Measurements from ENCODE around the gene NAPB.
"Not testable (repeated sequence)": the region's sequence is repeated elsewhere in the genome, so short reads cannot be mapped to it uniquely, and the experiment has no call there.

Gene NAPB

DNA sequence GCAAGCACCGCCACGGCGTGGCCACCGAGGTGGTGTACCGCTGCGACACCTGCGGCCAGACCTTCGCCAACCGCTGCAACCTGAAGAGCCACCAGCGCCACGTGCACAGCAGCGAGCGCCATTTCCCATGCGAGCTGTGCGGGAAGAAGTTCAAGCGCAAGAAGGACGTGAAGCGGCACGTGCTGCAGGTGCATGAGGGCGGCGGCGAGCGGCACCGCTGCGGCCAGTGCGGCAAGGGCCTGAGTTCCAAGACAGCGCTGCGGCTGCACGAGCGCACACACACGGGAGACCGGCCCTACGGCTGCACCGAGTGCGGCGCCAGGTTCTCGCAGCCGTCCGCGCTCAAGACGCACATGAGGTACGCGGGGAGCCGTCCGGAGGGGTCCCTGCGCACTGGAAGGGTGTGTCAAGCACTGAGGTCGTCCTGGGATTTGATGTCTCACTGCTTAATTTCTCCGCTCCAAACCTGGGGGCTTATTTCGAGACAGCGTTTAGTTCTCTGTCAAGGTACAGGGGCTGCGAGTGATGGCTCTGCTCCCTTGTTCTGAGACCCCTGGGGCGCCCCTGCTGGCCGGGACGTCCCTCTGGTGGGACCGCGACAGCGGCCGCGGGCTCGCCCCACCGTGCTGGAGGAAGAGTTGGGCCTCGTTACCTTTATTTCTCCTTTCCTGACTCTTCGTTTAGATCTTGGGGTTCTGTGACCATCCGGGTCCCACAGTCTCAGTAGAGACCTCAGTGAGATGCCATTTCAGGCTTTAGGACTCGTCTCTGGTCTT lies 55.7 kb downstream of the NAPB start:
- DNase-seq: no peak

DNA sequence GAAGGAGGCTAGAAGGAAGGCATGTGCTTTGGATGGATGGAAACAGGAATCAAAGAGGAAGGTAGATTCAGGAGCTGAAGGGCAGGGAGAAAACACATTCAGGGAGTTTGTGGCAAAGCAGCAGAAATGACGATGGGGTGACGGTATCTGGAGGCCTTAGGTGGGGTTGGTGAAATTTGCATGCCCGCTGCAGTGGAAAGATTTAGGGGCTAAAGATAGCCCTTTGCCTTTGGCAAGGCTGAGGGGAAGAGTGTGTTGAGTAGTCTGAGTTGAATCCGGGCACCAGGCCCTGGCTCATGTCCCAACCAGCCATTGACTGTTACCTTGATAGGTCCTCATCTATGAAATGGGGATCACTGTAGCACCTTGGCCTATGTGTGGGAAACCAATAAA lies 58.0 kb downstream of the NAPB start:
- no peak for DNase-seq

DNA sequence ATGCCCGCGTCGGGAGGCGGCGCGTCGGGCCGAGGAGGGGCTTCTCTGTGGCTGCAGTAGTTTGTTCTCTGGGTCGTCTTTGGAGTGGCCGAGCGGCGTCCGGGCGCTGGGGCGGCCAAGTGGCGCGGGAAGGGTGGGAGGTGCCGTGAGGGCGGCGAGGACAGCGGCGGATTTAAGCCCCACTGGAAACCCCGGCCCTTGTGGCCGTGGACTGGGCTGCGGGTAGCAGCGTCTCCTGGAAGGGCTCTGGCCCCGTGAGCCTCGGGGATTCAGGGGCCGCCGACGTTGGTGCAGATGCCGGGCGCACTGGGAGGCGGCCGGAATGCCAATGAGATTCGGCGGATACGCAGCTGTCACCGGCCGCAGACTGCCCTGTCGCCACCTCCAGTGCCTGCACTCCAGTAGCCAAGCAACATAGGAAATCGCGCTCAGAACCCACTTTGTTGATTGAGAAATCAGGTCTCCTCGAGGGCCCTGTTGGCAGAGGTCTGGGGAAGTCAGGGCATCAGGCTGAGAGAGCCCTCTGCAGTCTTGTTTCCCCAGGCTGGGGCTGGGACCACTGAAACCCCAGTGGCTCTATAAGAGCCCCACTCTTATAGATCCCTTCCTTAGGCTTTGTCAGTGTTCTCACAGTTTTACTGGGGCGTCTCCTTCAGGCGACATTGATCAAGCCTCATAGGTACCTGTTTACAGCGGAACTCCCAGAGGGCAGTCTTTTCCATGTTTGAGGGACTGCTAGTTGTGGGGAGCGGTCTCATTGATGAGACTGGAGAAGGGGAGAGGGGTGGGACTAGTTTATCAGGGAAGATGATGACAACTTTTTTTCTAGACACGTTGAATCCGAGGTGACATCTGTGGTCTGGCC lies 58.7 kb downstream of the NAPB start:
- DNase-seq: peak in 1 of 2 experiments; percentile 46

DNA sequence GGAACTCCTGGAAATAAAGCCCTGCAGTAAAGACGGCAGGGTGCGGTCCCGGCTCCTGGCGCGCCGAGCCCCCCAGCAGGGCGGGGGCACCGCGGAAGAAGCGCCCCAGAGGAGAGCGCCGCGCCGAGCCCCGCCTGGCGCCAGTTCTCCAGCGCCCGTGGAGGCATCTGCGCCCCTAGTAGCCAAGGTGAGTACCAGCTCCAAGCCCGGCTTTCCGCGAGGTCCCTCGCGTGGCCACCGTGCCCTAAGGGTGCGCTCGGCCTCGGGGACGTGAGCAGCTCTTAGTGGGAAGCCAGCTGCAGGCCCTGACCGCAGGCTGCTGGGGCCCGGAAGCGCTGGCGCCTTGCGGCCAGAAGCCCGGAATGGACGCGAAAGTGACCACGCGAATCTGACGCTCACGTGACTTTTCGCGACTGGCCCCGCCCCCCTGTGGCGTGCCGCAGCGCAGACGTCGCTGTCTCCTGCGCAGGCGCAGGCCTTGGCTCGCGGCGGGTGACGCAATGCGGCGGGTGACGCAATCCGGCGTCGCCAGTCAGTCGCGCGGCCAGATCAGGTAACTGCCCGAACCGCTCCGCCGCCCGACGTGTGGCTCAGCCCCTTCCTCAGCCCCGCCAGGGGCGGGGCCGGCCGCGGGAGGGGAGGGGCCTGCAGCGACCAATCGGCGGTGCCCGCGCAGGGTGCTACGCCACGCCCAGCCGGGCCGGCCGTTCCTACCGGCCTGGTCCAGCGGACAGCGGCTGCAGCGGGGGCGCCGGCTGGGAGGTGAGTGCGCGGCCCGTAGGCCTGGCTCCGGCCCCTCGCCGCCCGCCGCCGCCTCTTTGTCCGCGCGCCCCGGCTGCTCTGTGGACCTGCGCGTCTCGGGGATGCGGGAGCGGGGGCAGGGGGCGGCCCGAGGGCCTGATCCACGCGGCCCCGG lies 59.6 kb downstream of the NAPB start, which contains the start of gene GZF1:
Gene GZF1, plus strand, starts transcription at position 707 of the 916 bp plus-strand sequence. CDS start 2,202 bp downstream, outside the sequence.
- DNase-seq: peak; percentile 87 to 99

DNA sequence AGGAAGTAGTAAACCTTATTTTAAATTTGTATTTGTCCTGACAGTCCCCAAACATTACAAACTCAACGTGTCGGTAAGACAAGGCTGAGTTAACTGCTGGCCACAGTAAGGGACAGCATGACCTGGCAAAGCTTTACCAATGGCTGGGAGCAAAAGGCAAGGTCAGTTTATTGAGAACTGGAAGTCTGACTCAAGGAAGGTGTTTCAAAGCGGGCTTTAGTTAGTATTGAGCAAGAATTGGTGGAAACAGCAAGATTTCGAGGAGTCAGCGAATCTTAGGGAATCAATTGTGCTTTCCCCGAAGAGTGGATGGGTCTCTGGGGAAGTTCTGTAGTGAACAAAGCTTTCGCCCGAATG lies 60.2 kb downstream of the NAPB start:
- no peak for DNase-seq

DNA sequence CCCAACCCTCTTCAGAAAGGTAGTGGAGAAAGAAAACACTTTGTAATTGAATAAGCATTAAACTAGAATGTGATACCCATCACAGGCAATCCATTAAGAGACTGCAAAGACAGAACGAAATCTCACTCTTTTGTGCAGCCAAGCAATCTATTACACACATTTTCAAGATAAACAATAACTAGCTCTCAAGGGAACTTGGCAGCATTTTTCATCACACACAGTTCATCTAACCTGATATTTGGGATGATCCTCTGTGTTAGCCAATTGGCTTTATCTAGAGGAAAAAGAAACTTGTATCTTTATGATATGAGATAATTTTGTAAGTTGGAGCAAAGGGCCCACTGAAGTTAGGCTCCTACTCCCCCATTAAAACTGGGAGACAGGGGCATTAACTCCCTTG lies 60.8 kb downstream of the NAPB start:
- DNase-seq: no peak

DNA sequence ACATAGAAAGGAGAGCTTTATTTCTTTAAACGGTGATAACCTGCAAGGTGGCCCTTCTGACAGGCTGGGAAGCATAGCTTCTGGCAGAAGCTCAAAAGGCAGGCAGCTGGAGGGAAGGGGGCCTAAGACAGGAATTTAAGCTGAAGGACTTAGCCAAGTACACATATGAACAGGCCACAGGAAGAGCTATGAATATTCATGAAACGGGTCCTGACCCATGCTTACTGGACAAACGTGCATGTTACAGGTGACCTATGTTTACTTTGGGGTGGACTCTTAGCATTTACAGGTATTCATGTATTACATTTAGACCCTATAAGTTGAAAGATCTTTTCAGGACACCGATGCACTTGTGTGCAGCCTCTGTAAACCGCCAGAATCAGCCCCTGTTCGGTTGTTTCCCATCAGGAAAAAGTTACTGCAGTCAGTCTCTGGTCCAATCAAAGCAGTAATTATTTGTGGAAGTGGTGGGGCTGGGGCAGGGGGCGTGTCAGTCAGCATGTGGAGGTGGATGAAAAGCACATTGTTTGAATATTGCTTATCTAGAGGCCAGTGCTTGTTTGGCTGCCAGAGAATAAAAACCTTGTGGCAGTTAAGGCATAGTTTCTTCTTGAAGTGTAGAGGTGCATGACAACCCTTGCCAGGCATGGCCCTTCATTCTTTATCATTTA lies 62.2 kb downstream of the NAPB start:
- no peak for DNase-seq

DNA sequence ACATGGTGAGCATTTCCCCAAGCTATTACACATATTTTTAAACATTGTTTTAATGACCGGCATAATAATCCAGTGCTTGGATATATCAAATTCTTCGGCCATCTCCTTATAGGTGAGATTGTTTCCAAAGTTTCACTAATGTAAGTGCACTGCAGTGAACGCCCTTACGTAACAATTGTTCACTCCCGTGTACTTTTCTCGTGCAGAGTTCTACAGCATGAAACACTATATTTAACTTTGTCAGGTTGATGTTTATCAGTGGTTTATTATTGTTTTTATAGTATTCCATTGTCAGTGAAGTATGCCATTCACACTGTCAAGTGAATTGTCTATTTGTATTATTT lies 62.8 kb downstream of the NAPB start:
- no peak for DNase-seq

DNA sequence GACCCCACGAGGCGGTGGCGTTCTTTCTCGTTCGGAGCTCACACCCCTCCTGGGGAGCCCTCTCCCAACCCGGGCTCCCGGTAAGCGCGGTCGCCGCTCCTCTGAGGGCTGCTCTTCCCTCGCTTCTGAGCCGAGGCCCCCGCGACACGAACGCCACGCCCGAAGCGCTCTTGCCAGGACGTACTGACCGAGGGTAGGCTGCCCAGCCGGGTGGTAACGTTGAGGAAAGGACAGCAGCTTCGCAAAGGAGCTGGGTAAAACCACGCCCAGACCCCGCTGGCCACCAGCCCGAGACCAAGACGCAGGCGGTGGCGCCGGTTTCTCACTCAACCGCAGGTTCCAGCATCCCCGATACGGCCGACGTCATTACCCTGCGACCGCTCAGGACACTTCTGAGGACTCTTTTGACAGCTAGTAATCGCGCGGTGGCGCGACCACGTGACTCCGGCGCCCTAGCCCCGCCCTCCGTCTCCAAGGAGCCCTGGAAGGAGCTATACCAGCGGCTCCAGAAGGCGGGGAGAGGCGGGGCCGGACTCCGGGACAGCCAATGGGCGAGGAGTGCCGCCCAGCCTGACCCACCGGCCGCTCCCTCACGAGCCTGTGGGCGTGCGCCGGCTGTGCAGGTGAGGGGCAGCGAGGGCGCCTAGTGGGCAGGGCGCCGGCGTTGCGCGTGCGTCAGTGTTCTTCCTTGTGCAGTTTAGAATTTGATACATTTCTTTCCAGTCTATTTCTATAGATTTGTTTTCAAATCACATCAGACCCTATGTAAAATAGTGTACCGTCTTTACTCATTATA lies 63.3 kb downstream of the NAPB start:
- DNase-seq: peak; percentile 99

DNA sequence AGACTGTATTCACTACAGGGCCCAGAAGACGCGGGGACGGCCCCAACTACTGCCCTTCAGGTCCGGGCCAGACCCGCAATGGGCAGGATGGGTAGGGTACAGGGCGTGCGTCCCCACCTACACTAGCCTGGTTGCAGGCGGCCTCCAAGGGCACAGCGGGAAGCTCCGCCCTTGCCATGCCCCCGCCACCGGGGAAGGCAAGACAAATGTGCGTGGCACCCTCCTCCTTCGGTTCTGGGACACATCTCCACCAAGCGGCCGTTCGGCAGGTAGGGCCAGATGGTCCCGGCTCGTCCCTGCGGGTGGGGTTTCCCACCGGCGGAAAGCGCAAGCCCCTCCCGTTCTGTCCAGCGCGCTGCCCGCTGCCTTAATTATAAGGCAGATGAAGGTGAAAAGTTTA lies 65.1 kb downstream of the NAPB start:
- DNase-seq: no peak

DNA sequence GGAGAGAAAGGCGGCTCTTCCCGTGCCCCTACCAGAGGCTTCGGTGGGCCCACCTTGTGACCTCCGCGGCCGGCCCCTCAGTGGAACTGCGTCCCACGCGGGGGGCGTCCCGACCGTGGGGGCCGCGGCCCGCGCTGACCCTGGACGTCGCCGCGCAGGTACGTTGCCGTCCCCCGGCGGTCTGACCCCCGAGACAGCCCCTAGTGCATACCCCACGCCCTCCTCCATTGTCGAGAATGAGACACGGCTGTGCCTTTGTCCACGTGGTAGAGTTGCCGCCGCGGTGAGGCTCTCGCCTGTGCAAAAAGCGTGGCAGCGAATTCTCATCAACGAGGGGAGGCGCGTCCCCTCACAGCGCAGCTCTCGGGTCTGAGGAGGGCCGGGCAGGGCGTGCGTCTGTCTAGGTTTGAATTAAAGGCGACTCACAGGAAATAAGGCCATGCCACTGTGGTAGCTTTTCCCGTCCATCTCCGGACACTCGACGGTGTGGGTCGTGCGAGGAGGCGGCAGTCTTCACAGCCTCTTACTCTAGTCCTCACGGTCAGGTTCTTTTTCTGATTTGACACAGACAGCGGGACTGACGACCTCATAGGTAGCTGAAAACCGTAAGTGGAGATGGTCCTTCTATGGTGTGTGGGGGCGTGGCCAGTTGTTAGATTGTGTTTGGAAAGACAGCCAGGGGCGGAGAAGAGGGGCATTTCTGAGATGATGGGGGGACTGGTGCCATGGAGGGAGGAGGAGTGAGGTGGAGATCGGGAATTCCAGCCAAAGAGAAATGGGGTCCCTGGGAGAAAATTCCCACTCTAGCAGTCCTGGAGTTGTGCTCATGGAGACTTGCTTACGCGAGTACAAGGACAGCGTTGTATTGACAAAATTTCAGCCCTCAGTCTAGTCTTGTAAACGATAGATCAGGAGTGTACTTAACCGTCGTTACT lies 70.1 kb downstream of the NAPB start:
- DNase-seq: peak in 1 of 2 experiments; percentile 34

DNA sequence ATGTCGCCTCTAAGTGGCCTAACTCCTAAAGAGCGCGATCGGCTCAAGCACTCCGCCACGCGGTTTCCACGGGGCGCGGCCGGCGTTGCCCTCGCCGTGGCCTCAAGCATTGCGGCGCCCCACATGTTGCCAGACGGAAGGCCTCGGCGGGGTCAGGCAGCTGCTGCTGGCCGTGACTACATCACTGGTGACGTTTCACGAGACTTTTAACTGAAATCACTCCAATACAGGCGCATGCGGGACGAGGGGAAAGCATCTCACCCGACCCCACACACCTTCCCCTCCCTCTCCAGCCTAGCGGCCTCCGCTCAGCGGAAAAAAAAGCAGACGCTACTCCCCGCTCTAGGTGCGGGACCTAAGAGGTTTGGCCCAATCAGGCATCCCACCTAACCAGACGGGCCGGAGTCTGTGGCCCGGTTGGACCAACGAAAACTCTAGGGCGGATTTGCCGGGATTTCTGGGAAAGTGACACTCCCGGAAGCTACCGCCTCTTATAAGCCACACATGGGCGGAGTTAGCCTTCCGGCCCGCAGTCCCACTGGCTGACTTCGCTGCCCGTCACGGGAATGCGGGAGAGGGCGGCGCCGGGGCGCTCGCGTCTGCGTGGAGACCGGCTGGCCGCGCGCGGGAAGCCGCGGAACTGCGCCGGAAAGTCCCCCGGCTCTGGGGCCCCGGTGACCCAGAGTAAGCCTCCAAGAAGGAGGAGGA lies 70.9 kb downstream of the NAPB start, which contains the start of gene NXT1:
Gene NXT1, plus strand, starts transcription at position 596 of the 708 bp plus-strand sequence. CDS start 3,251 bp downstream, outside the sequence.
- DNase-seq: peak; percentile 94 to 99

DNA sequence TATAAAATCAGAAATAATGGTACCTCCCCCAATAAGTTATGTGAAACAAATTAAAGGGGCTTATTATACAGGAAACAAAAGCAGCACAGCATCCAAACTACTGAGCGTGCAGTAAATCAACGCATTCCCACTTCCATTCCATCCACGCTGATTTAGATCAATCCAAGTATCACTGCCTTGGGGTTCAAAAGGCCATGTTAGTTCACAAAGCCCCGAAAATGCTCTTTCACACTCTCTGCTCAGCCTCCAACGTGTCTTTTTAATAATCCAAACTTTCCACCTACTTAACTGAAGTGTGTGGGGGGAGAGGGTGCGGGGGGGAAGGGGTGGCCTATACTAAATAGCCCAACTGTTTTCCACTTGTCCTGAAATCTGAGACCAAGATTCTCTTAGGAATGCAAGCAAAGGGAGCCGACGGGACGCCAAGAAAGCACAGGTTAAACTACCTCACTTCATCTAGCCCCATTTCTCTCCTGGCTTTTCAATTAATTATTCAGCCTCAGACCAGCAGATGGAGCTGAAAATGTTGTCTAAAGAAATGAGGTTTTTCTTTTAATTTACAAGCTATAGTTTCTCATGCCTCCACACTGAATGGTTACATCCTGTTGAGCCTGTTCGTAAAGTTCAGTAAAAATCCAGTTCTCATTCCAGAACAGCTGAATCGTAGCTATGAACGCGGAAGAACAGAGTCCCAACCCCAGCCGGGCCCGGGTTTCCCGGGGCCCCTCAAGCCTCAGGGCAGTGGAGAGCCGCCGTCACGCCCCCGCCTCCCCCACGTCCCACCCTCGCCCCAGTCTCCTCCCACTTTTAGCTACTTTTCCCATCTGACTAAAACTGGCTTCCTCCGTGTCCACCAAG lies 71.7 kb downstream of the NAPB start:
- DNase-seq: peak in 1 of 2 experiments; percentile 73

DNA sequence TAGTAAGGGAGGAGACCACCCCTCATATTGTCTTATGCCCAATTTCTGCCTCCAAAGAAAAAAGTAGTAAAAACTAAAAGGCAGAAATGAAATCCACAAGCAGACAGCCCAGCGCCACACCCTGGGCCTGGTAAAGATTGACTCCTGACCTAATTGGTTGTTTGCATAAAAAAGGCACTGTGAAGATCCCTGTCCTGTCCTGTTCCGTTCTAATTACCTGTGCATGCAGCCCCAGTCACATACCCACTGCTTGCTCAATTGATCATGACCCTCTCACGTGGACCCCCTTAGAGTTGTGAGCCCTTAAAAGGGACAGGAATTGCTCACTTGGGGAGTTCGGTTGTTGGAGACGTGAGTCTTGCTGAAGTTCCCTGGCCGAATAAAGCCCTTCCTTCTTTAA lies 72.8 kb downstream of the NAPB start:
- not testable (repeated sequence) for DNase-seq

DNA sequence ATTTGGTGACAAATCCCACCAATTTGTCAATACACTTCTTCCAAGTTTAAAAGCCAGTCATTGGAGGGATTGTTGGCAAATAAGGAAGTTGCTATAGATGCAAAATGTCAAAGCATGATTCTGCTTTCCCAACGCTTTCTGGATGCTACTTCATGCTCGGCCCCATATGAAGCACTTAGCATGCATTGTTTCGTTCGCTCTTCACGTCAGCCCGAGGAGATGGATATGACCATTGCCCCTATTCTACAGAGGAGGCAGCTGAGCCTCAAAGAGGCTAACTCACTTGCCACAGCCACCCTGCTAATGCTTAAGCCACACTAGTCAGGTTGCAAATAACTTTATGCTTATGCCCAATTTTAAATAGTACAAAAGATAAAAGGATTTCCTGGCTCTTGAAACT lies 73.5 kb downstream of the NAPB start:
- DNase-seq: no peak

DNA sequence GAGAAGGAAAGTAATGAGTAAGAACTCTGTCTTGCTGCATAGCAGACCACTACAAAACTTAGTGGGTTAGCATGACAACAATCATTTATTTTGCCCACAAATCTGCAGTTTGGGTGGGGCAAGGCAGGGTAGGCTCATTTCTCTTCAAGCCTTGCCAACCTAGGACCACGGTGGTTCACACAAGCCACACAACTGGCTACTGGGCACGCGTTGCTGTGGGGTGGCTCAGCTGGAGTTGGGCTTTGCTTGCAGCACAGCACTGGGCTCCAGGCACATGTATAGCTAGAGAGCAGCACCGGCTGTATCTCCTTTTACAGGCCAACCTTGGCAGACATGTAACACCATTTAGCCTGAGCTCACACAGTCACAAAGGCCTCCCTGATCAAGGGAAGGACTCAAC lies 75.3 kb downstream of the NAPB start:
- DNase-seq: no peak

DNA sequence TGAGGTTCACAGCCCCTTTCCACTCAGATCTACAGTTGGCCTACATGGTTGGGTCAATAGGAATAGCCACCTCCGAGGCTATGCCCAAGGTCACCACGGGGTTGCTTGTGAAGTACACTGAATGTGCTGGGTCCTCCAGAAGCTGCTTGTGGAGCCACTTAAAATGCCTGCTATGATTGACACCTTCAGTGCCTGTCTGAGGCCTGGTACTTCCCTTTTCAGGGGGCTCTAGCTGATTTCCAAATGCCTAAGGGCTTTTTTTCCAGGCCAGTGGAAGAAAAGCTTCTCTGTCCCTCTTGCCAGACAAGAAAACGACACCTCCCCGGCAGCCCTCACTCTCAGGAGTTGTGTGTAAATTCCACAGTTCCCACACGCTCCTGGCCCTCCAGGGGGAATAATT lies 77.0 kb downstream of the NAPB start:
- no peak for DNase-seq

DNA sequence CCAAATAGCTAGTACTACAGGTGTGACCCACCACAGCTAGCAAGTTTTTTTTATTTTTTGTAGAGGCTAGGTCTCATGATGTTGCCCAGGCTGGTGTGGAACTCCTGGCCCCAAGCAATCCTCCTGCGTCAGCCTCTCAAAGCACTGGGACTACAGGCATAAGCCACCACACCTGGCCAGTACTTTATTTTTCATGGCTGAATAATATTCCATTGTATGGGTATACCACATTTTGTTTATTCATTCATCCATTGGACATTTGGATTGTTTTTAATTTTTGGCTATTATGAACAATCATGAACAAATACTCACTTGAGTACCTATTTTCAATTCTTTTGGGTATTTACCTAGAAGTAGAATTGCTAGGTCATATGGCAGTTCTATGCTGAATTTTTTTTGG lies 77.7 kb downstream of the NAPB start:
- no peak for DNase-seq

DNA sequence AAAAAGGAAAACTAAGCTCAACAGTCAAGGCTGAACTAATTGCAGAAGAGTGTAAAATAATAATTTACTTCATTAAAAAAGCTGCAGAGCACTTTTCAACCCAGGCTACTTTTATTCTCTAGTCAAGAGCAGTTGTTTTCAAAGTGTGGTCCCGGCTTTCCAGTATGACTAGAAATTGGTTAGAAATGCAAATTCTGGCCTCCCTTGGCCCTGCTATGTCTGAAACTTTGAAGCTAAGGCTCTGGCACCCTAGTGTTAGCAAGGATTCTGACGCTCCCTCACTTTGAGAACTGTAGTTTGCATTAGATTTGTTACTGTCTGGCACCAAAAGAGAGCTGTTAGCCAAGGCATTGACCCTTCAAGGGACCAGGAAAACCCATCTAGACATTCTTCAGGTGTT lies 80.2 kb downstream of the NAPB start:
- no peak for DNase-seq

All from NCI-H446 (cell line).